GM12878 (cell line): ENCODE data around the gene SMIM1. TPM values are rescaled to one million over a fixed set of nuclear protein-coding genes. Genes with fewer than 3 reads are reported as not detected.

ENCODE experiments used
- ATAC-seq: fragments of 200-7000 bp; cut with Tn5 transposase; 3 replicates; pipeline ENCODE4 v1.9.1; 2020; ENCODE audit warnings: mild to moderate bottlenecking, moderate library complexity
- BruUV-seq: library from RNA; stranded (reverse); fragments of 400-500 nt; replicated peaks from 2 replicates; lab custom pipeline; 2021; lab: Mats Ljungman, UMichigan
- CTCF ChIA-PET: fragments of 300-600 bp; sonication (Branson Sonifier 250); formaldehyde crosslinking; extraction: SDS; loops from one replicate; lab custom pipeline; 2021; ENCODE audit warnings: inconsistent platforms; lab: Yijun Ruan, JAX
- POLR2A ChIA-PET: fragments of 350-600 bp; formaldehyde crosslinking; extraction: SDS; loops from one replicate; lab custom pipeline; 2021; ENCODE audit warnings: inconsistent platforms; lab: Charles Lee
- RAD21 ChIA-PET: fragments of 300-600 bp; sonication (Branson Sonifier 250); formaldehyde crosslinking; loops from one replicate; lab custom pipeline; 2023; ENCODE audit warnings: antibody characterized with exemption; ENCODE audit not compliant: unreplicated experiment; lab: Charles Lee
- SMC1A ChIA-PET: fragments of 300-600 bp; sonication (Branson Sonifier 250); formaldehyde crosslinking; loops from one replicate; lab custom pipeline; 2023; ENCODE audit not compliant: unreplicated experiment, uncharacterized antibody; lab: Charles Lee
- DNase-seq: peaks from one replicate; pipeline ENCODE4 v3.0.0-alpha.2; 2011; ENCODE audit warnings: low read depth, low spot score
- FAIRE-seq: peaks from 3 replicates; lab custom pipeline; 2011; peaks lifted over from hg19 to GRCh38; lab: Jason Lieb, UNC
- H2AFZ ChIP-seq: 2 replicates; pipeline ENCODE4 v1.6.0; 2011; ENCODE audit warnings: low read depth, low read length, control low read depth; ENCODE audit not compliant: control insufficient read depth
- H3K27ac ChIP-seq: 2 replicates; pipeline ENCODE4 v1.5.1; 2011; ENCODE audit warnings: control low read depth; ENCODE audit not compliant: control insufficient read depth, insufficient read depth
- H3K27me3 ChIP-seq, 2 experiments: replicated peaks in 1 of 2; 2 replicates each; pipeline versions ENCODE4 v1.6.0 to v1.6.1; 2011; ENCODE audit warnings: low read length in 1 of 2; ENCODE audit not compliant: control insufficient read depth in 2 of 2, insufficient read depth in 2 of 2
- H3K36me3 ChIP-seq, 2 experiments: 2 replicates each; pipeline ENCODE4 v1.5.1; 2011; ENCODE audit warnings: low read length in 1 of 2; ENCODE audit not compliant: control insufficient read depth in 2 of 2, insufficient read depth in 2 of 2
- H3K4me1 ChIP-seq: 2 replicates; pipeline ENCODE4 v1.6.1; 2011; ENCODE audit warnings: mild to moderate bottlenecking, low read length, moderate library complexity, mixed read lengths; ENCODE audit not compliant: control insufficient read depth, insufficient read depth
- H3K4me2 ChIP-seq: 2 replicates; pipeline ENCODE4 v1.6.0; 2011; ENCODE audit warnings: control low read depth; ENCODE audit not compliant: control insufficient read depth, insufficient read depth
- H3K4me3 ChIP-seq: fragments of 200-600 bp; sonication (generic); 2 replicates; pipeline ENCODE4 v1.5.1; 2016
- H3K79me2 ChIP-seq: 2 replicates; pipeline ENCODE4 v1.6.0; 2011; ENCODE audit warnings: low read length; ENCODE audit not compliant: control insufficient read depth, insufficient read depth
- H3K9ac ChIP-seq: 2 replicates; pipeline ENCODE4 v1.8.0; 2011; ENCODE audit warnings: low read length, control low read depth, mixed read lengths; ENCODE audit not compliant: control insufficient read depth, insufficient read depth
- H3K9me3 ChIP-seq: replicated peaks from 3 replicates; pipeline ENCODE4 v1.5.1; 2011; ENCODE audit warnings: mild to moderate bottlenecking, low read length; ENCODE audit not compliant: control insufficient read depth, insufficient read depth
- H4K20me1 ChIP-seq: 2 replicates; pipeline ENCODE4 v1.6.0; 2011; ENCODE audit not compliant: control insufficient read depth, insufficient read depth
- BCLAF1 ChIP-seq: fragments of 450-650 bp; IDR thresholded peaks from 2 replicates; pipeline ENCODE4 v1.6.1; 2017; ENCODE audit warnings: antibody characterized with exemption, mild to moderate bottlenecking, moderate library complexity
- CBFB ChIP-seq: IDR thresholded peaks from 2 replicates; pipeline ENCODE4 v1.6.1; 2016; ENCODE audit warnings: antibody characterized with exemption, low read depth
- GABPA ChIP-seq: IDR thresholded peaks from 2 replicates; pipeline ENCODE4 v1.6.1; 2014; ENCODE audit warnings: antibody characterized with exemption, low read depth, mild to moderate bottlenecking, inconsistent platforms
- HDAC6 ChIP-seq: fragments of 200-600 bp; sonication (generic); IDR thresholded peaks from one replicate; pipeline ENCODE4 v1.8.0; 2017; ENCODE audit warnings: antibody characterized with exemption; ENCODE audit not compliant: unreplicated experiment
- IKZF1 ChIP-seq: fragments of 450-650 bp; conservative IDR thresholded peaks from 2 replicates; pipeline ENCODE4 v1.6.1; 2017; ENCODE audit warnings: antibody characterized with exemption, mild to moderate bottlenecking
- POLR2A ChIP-seq: IDR thresholded peaks from 2 replicates; pipeline ENCODE4 v1.6.1; 2011; ENCODE audit warnings: low read depth, mild to moderate bottlenecking, low read length
- RAD51 ChIP-seq: fragments of 450-650 bp; IDR thresholded peaks from 2 replicates; pipeline ENCODE4 v1.6.1; 2016; ENCODE audit warnings: moderate library complexity, mild to moderate bottlenecking, inconsistent platforms
- RELA ChIP-seq: fragments of 450-650 bp; IDR thresholded peaks from 2 replicates; pipeline ENCODE4 v1.8.0; 2014; ENCODE audit warnings: borderline replicate concordance; ENCODE audit not compliant: partially characterized antibody
- SREBF1 ChIP-seq: IDR thresholded peaks from 2 replicates; pipeline ENCODE4 v1.6.1; 2012; ENCODE audit warnings: mild to moderate bottlenecking, low read length
- SREBF2 ChIP-seq: IDR thresholded peaks from 2 replicates; pipeline ENCODE4 v1.6.1; 2012; ENCODE audit warnings: mild to moderate bottlenecking, low read length
- TCF7 ChIP-seq: IDR thresholded peaks from 2 replicates; pipeline ENCODE4 v1.6.1; 2014; ENCODE audit warnings: antibody characterized with exemption, borderline replicate concordance
- ZBTB33 ChIP-seq: fragments of 450-650 bp; IDR thresholded peaks from 2 replicates; pipeline ENCODE4 v1.6.1; 2017; ENCODE audit warnings: mild to moderate bottlenecking
- WGBS: methylation state at CpG from one replicate; pipeline ENCODE4 v1.1.6; 2016; ENCODE audit warnings: low lambda C conversion rate; ENCODE audit not compliant: insufficient replicate concordance, insufficient coverage; ENCODE audit errors: missing lambda C conversion rate; 5-methylcytosine and 5-hydroxymethylcytosine counted together
- in situ Hi-C: fragments of 300-500 bp; cut with MboI; formaldehyde crosslinking; loops from 9 replicates; pipeline ENCODE4 v1.14.3; 2018; ENCODE audit warnings: mixed read lengths
- intact Hi-C: fragments of 100-400 bp; cut with micrococcal nuclease; formaldehyde crosslinking; loops from one replicate; pipeline ENCODE4 v1.14.2; 2022; ENCODE audit not compliant: unreplicated experiment
- polyA plus RNA-seq, 11 experiments: library from polyadenylated mRNA; depleted of rRNA in 4 of 11; unstranded in 6 of 11; stranded (reverse) in 5 of 11; fragments of >200 nt; fragmentation: Nextera tagmentation in 4 of 11; fragmentation: Illumina TruSeq in 1 of 11; extraction: Ambion mirVana in 4 of 11; extraction: Trizol in 1 of 11; gene quantifications; 1 replicate in 1 of 11; 2 replicates in 10 of 11; pipeline versions ENCODE4 v1.2.1 to v1.2.3, GENCODE V29; 2011 to 2016; ENCODE audit warnings: inconsistent platforms in 2 of 11, missing spikeins in 2 of 11, low read depth in 1 of 11
- total RNA-seq, 4 experiments: library from RNA; depleted of rRNA in 3 of 4; stranded (reverse); fragments of >200 nt in 3 of 4; fragmentation: Illumina TruSeq in 1 of 4; extraction: Trizol in 1 of 4; gene quantifications; 2 replicates each; pipeline versions ENCODE4 v1.2.1 to v1.2.3, GENCODE V29; 2013 to 2021

Gene SMIM1
- total and polyA plus RNA-seq, 10 of the 15 experiments (the other 5 are each of a cell fraction or from before 2014, with no cell fraction given), result 0.30 to 0.37 TPM; not detected in 8

GRCh38 chr1:3795453-3796214 is 23.1 kb downstream of the SMIM1 start:
- BruUV-seq, result no TSS peak

More at GRCh38 chr1:3795453-3796214, 23.1 kb downstream of the SMIM1 start:
- H2AFZ ChIP-seq, result peak overlapping the region; percentile 39; the same call in 1 of the 2 replicates
- ChIA-PET POLR2A (interaction anchor here (0.5 to 1.8 kb wide), 2 partner anchors 20 to 59 kb away, joined by 4 read pairs; no protein-coding TSS in a partner anchor), SMC1A (no interaction called here), RAD21 (interaction anchor here (0.6 to 1.0 kb wide), 7 partner anchors 9 to 282 kb away, joined by 3 to 4 read pairs (median 4); partner anchors contain the start of genes C1orf174, CEP104 and DFFB), CTCF (interaction anchor here (2.0 kb wide), 1 partner anchor 20 kb away, joined by 8 read pairs; no protein-coding TSS in a partner anchor)
- ATAC-seq (no peak), FAIRE-seq (no peak), DNase-seq (no peak)
- H3K27ac ChIP-seq, result peak overlapping the region; percentile 48
- TF ChIP-seq RELA (no peak), BCLAF1 (no peak), SREBF1 (no peak), CBFB (no peak), IKZF1 (no peak), ZBTB33 (no peak), GABPA (no peak), POLR2A (no peak), RAD51 (no peak), HDAC6 (no peak), TCF7 (no peak), SREBF2 (no peak)
- H3K9me3 ChIP-seq, result peaks cover 3% of the 10 kb centered on the region; the same call in 1 of the 3 replicates
- H3K27me3 ChIP-seq, result no peaks in the 10 kb centered on the region
- 3% methylated on average over 31 of the region's 53 CpGs for WGBS
- peak overlapping the region; percentile 70 for H3K4me3 ChIP-seq
- in situ Hi-C loops, result no loop called here
- H3K79me2 ChIP-seq, result peaks cover 35% of the 10 kb centered on the region
- peaks cover 0 to 2% of the 10 kb centered on the region in 2 experiments; a peak in 2 of 4 replicates for H3K36me3 ChIP-seq
- peaks cover 5% of the 10 kb centered on the region; the same call in 1 of the 2 replicates for H4K20me1 ChIP-seq
- intact Hi-C loops, result loop anchor here (5.0 kb wide), 1 partner anchor 107 kb away; the partner anchor contains the start of gene C1orf174
- H3K4me2 ChIP-seq, result peak overlapping the region; percentile 77
- H3K9ac ChIP-seq, result peak overlapping the region; percentile 76
- H3K4me1 ChIP-seq, result peaks cover 18% of the 10 kb centered on the region
